ENCODE results near the gene BRINP1.

DNA sequence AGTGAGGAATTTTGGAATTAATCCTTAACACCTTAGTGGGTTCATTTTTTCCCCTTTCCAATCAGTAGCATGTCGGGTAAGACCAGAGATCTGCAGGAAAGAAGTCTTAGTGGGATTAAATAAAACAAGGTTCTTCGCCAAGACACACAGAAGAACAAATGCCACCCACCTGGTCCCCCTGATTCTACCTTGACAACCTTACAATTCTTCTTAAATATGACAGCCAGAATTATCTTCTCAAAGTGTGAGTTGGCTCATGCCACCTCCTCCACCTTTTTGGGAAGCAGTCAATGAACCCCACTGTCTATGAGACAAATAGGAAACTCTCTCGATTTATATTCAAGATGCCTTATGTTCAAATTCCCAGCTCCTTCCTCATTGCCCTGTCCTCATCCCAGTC lies 105.1 kb downstream of the BRINP1 start:
- TF ChIP-seq, protein P1, sequence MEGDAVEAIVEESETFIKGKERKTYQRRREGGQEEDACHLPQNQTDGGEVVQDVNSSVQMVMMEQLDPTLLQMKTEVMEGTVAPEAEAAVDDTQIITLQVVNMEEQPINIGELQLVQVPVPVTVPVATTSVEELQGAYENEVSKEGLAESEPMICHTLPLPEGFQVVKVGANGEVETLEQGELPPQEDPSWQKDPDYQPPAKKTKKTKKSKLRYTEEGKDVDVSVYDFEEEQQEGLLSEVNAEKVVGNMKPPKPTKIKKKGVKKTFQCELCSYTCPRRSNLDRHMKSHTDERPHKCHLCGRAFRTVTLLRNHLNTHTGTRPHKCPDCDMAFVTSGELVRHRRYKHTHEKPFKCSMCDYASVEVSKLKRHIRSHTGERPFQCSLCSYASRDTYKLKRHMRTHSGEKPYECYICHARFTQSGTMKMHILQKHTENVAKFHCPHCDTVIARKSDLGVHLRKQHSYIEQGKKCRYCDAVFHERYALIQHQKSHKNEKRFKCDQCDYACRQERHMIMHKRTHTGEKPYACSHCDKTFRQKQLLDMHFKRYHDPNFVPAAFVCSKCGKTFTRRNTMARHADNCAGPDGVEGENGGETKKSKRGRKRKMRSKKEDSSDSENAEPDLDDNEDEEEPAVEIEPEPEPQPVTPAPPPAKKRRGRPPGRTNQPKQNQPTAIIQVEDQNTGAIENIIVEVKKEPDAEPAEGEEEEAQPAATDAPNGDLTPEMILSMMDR (IDR thresholded peaks at IDR 0.05), result no peak
- TF ChIP-seq POLR2AphosphoS5 (IDR thresholded peaks at IDR 0.05) (no peak), POLR2A (IDR thresholded peaks at IDR 0.05) (no peak)

Data from suprapubic skin (tissue), 4 donors.